Smooth muscle cell (in vitro differentiated cells): ENCODE results near the gene PLSCR4. TPM values are rescaled to one million over a fixed set of nuclear protein-coding genes. Genes with fewer than 3 reads are reported as not detected.

Experiments
- DNase-seq: peaks from one replicate; lab custom pipeline; 2025; ENCODE audit not compliant: unreplicated experiment; lab: John Stamatoyannopoulos, UW
- H2AFZ ChIP-seq: fragments of 200-600 bp; sonication (generic); 2 replicates; pipeline ENCODE4 v1.6.0; 2016; ENCODE audit warnings: antibody characterized with exemption, low read depth, mild to moderate bottlenecking
- H3F3A ChIP-seq: fragments of 200-600 bp; sonication (generic); 2 replicates; pipeline ENCODE4 v1.6.0; 2017; ENCODE audit warnings: antibody characterized with exemption, low read depth
- H3K27ac ChIP-seq: fragments of 200-600 bp; sonication (generic); 2 replicates; pipeline ENCODE4 v1.5.1; 2016; ENCODE audit warnings: low read depth, mild to moderate bottlenecking
- H3K27me3 ChIP-seq: fragments of 200-600 bp; sonication (generic); 2 replicates; pipeline ENCODE4 v1.6.1; 2016; ENCODE audit warnings: low read depth, mild to moderate bottlenecking
- H3K36me3 ChIP-seq: fragments of 200-600 bp; sonication (generic); 2 replicates; pipeline ENCODE4 v1.5.1; 2016; ENCODE audit warnings: low read depth
- H3K4me1 ChIP-seq: fragments of 200-600 bp; sonication (generic); 2 replicates; pipeline ENCODE4 v1.5.1; 2016; ENCODE audit warnings: low read depth
- H3K4me2 ChIP-seq: fragments of 200-600 bp; sonication (generic); 2 replicates; pipeline ENCODE4 v1.6.0; 2016; ENCODE audit warnings: mild to moderate bottlenecking
- H3K4me3 ChIP-seq: fragments of 200-600 bp; sonication (generic); 2 replicates; pipeline ENCODE4 v1.5.1; 2016; ENCODE audit warnings: mild to moderate bottlenecking
- H3K79me2 ChIP-seq: fragments of 200-600 bp; sonication (generic); 2 replicates; pipeline ENCODE4 v1.6.0; 2016; ENCODE audit warnings: low read depth, mild to moderate bottlenecking
- H3K9ac ChIP-seq: fragments of 200-600 bp; sonication (generic); 2 replicates; pipeline ENCODE4 v1.6.0; 2016; ENCODE audit warnings: low read depth
- H3K9me3 ChIP-seq: fragments of 200-600 bp; sonication (generic); replicated peaks from 2 replicates; pipeline ENCODE4 v1.5.1; 2016; ENCODE audit warnings: low read depth
- H4K20me1 ChIP-seq: fragments of 200-600 bp; sonication (generic); 2 replicates; pipeline ENCODE4 v1.6.0; 2016; ENCODE audit warnings: low read depth
- CTCF ChIP-seq: fragments of 200-600 bp; sonication (generic); IDR thresholded peaks from 2 replicates; pipeline ENCODE4 v1.5.1; 2017; ENCODE audit warnings: borderline replicate concordance, mild to moderate bottlenecking, antibody characterized with exemption; ENCODE audit not compliant: insufficient read depth, poor library complexity, severe bottlenecking
- WGBS: methylation state at CpG from one replicate; pipeline ENCODE4 v1.1.7; 2016; ENCODE audit warnings: low lambda C conversion rate; 5-methylcytosine and 5-hydroxymethylcytosine counted together
- polyA plus RNA-seq: library from polyadenylated mRNA; unstranded; fragments of >200 nt; fragmentation: Nextera tagmentation; extraction: Ambion mirVana; gene quantifications from 2 replicates; pipeline ENCODE4 v1.2.1, GENCODE V29; 2016
- total RNA-seq: library from RNA; depleted of rRNA; stranded (reverse); fragments of >200 nt; gene quantifications from 2 replicates; pipeline ENCODE4 v1.2.3, GENCODE V29; 2014

Gene PLSCR4
- total and polyA plus RNA-seq, 2 experiments from 2014 or later: 3.8 to 4.8 TPM

GRCh38 chr3:146152834-146153233, 98.1 kb downstream of the PLSCR4 start:
- peak overlapping the region; percentile 89 for H3K4me2 ChIP-seq
- peaks cover 3% of the 10 kb centered on the region for H3K36me3 ChIP-seq
- H3K9me3 ChIP-seq: no peaks in the 10 kb centered on the region
- no peaks in the 10 kb centered on the region for H3K27me3 ChIP-seq
- peaks cover 13% of the 10 kb centered on the region for H3F3A ChIP-seq
- H3K27ac ChIP-seq: peak overlapping the region; percentile 90
- peaks cover 21% of the 10 kb centered on the region for H3K4me1 ChIP-seq
- no peak overlapping the region for H2AFZ ChIP-seq
- DNase-seq: no peak
- WGBS: 63% methylated on average over 6 of the region's 6 CpGs
- H3K9ac ChIP-seq: no peak overlapping the region
- H3K79me2 ChIP-seq: peaks cover 100% of the 10 kb centered on the region
- peaks cover 100% of the 10 kb centered on the region for H4K20me1 ChIP-seq
- no peak for TF ChIP-seq CTCF
- H3K4me3 ChIP-seq: no peak overlapping the region

GRCh38 chr3:146148468-146148931, 102.4 kb downstream of the PLSCR4 start:
- Histone ChIP-seq H4K20me1 (peaks cover 97% of the 10 kb centered on the region), H3K27me3 (no peaks in the 10 kb centered on the region), H3F3A (peaks cover 42% of the 10 kb centered on the region), H3K4me1 (peaks cover 42% of the 10 kb centered on the region), H2AFZ (no peak overlapping the region), H3K9ac (no peak overlapping the region), H3K79me2 (peaks cover 100% of the 10 kb centered on the region), H3K27ac (peak overlapping the region; percentile 90), H3K4me2 (peak overlapping the region; percentile 77), H3K9me3 (no peaks in the 10 kb centered on the region), H3K36me3 (peaks cover 3% of the 10 kb centered on the region), H3K4me3 (no peak overlapping the region)
- no peak for TF ChIP-seq CTCF
- no peak for DNase-seq
- 60% methylated on average over 1 of the region's 1 CpG for WGBS

GRCh38 chr3:146145642-146146041, 105.3 kb downstream of the PLSCR4 start:
- Histone ChIP-seq H3F3A (peaks cover 51% of the 10 kb centered on the region), H3K36me3 (no peaks in the 10 kb centered on the region), H3K27ac (peak overlapping the region; percentile 90), H3K4me3 (no peak overlapping the region), H2AFZ (no peak overlapping the region), H3K4me1 (peaks cover 48% of the 10 kb centered on the region), H3K79me2 (peaks cover 99% of the 10 kb centered on the region), H4K20me1 (peaks cover 97% of the 10 kb centered on the region), H3K4me2 (peak overlapping the region; percentile 77), H3K9me3 (no peaks in the 10 kb centered on the region), H3K9ac (peak overlapping the region; percentile 50), H3K27me3 (no peaks in the 10 kb centered on the region)
- no peak for DNase-seq
- no peak for TF ChIP-seq CTCF
- WGBS: 23% methylated on average over 1 of the region's 1 CpG

- H3F3A ChIP-seq: peaks cover 38% of the 10 kb centered on the region
- 14% methylated on average over 3 of the region's 3 CpGs for WGBS
- no peaks in the 10 kb centered on the region for H3K27me3 ChIP-seq
- H2AFZ ChIP-seq: no peak overlapping the region
- H3K9me3 ChIP-seq: no peaks in the 10 kb centered on the region
- no peak for TF ChIP-seq CTCF
- H3K36me3 ChIP-seq: no peaks in the 10 kb centered on the region
- H3K4me3 ChIP-seq: no peak overlapping the region
- peaks cover 97% of the 10 kb centered on the region for H4K20me1 ChIP-seq
- no peak for DNase-seq
- H3K9ac ChIP-seq: peak overlapping the region; percentile 36
- peak overlapping the region; percentile 77 for H3K4me2 ChIP-seq
- peaks cover 99% of the 10 kb centered on the region for H3K79me2 ChIP-seq
- H3K27ac ChIP-seq: peak overlapping the region; percentile 90
- peaks cover 58% of the 10 kb centered on the region for H3K4me1 ChIP-seq
Observed at GRCh38 chr3:146142757-146143156, 108.1 kb downstream of the PLSCR4 start.

Other genes with a start within 250 kb of the PLSCR4 start
- 658 and 786 TPM in 2 replicates for gene PLOD2, start 89.9 kb downstream of the PLSCR4 start, total RNA-seq
- gene PLOD2, start 89.9 kb downstream of the PLSCR4 start, polyA plus RNA-seq: 293 and 372 TPM in 2 replicates
- gene PLSCR2, start 218.5 kb upstream of the PLSCR4 start, total RNA-seq: 0.58 TPM in 1 of 2 replicates, not detected in the other
- not detected in 2 replicates for gene PLSCR2, start 218.5 kb upstream of the PLSCR4 start, polyA plus RNA-seq